Measurements from ENCODE around the gene CTU1. TPM values are rescaled to one million over a fixed set of nuclear protein-coding genes. Genes with fewer than 3 reads are reported as not detected.

CTU1 gene
- total RNA-seq, 3 donors from 2014 or later (not counting 1 experiment from before 2014, with no cell fraction given): 2.5 to 6.5 (median 3.8) TPM

- Histone ChIP-seq H3K4me1 (ENCODE audit: control insufficient read depth, insufficient read depth, low read length) (peaks cover 8% of the 10 kb centered on the region), H3K27me3 (ENCODE audit: control insufficient read depth, insufficient read depth, low read length) (peaks cover 6% of the 10 kb centered on the region), H3K9me3 (ENCODE audit: control insufficient read depth, insufficient read depth, low read length) (no peaks in the 10 kb centered on the region), H3K4me3 (ENCODE audit: low read length) (no peak overlapping the region), H3K36me3 (ENCODE audit: control insufficient read depth, insufficient read depth, low read length) (no peaks in the 10 kb centered on the region), H3K27ac (ENCODE audit: low read length) (no peak overlapping the region)
- intact Hi-C loops (cut with micrococcal nuclease): no loop called here
- Mint-ChIP-seq H3K4me1 (peaks cover 0 to 3% of the 10 kb centered on the region in 2 donors), H3K9me3 (peaks cover 3 to 4% of the 10 kb centered on the region in 2 donors), H3K4me3 (no peak overlapping the region), H3K27me3 (ENCODE audit: low read depth in 2 of 2) (peaks cover 12 to 34% of the 10 kb centered on the region in 2 donors), H3K36me3 (no peaks in the 10 kb centered on the region), H3K27ac (no peak overlapping the region)
- DNase-seq: no peak
- 64% methylated on average over 4 of the region's 4 CpGs for WGBS (ENCODE audit: insufficient coverage)
- ATAC-seq: no peak
- TF ChIP-seq CTCF (IDR thresholded peaks at IDR 0.05): no peak
Observed at GRCh38 chr19:51060336-51060735, 47.9 kb downstream of the CTU1 start.

GRCh38 chr19:51059715-51060114 lies 48.5 kb downstream of the CTU1 start:
- Histone ChIP-seq H3K4me3 (ENCODE audit: low read length) (no peak overlapping the region), H3K27ac (ENCODE audit: low read length) (no peak overlapping the region), H3K36me3 (ENCODE audit: control insufficient read depth, insufficient read depth, low read length) (no peaks in the 10 kb centered on the region), H3K27me3 (ENCODE audit: control insufficient read depth, insufficient read depth, low read length) (peaks cover 3% of the 10 kb centered on the region), H3K9me3 (ENCODE audit: control insufficient read depth, insufficient read depth, low read length) (no peaks in the 10 kb centered on the region), H3K4me1 (ENCODE audit: control insufficient read depth, insufficient read depth, low read length) (peaks cover 3% of the 10 kb centered on the region)
- intact Hi-C loops (cut with micrococcal nuclease): no loop called here
- Mint-ChIP-seq H3K27me3 (ENCODE audit: low read depth in 2 of 2) (peaks cover 18 to 34% of the 10 kb centered on the region in 2 donors), H3K36me3 (no peaks in the 10 kb centered on the region), H3K4me3 (no peak overlapping the region), H3K4me1 (no peaks in the 10 kb centered on the region), H3K9me3 (peaks cover 3 to 4% of the 10 kb centered on the region in 2 donors), H3K27ac (no peak overlapping the region)
- DNase-seq: no peak
- 85% methylated on average over 4 of the region's 7 CpGs for WGBS (ENCODE audit: insufficient coverage)
- no peak for TF ChIP-seq CTCF (IDR thresholded peaks at IDR 0.05)
- ATAC-seq: no peak

- Mint-ChIP-seq H3K27ac (no peak overlapping the region), H3K4me1 (no peaks in the 10 kb centered on the region), H3K9me3 (no peaks in the 10 kb centered on the region), H3K36me3 (no peaks in the 10 kb centered on the region), H3K4me3 (no peak overlapping the region), H3K27me3 (ENCODE audit: low read depth in 2 of 2) (peaks cover 36% of the 10 kb centered on the region in 2 donors)
- intact Hi-C loops (cut with micrococcal nuclease): no loop called here
- ATAC-seq (no peak), DNase-seq (no peak)
- H3K4me1 ChIP-seq (ENCODE audit: control insufficient read depth, insufficient read depth, low read length): no peaks in the 10 kb centered on the region
- H3K27me3 ChIP-seq (ENCODE audit: control insufficient read depth, insufficient read depth, low read length): peaks cover 3% of the 10 kb centered on the region
- no peak overlapping the region for H3K27ac ChIP-seq (ENCODE audit: low read length)
- TF ChIP-seq CTCF (IDR thresholded peaks at IDR 0.05): no peak
- H3K9me3 ChIP-seq (ENCODE audit: control insufficient read depth, insufficient read depth, low read length): no peaks in the 10 kb centered on the region
- no peaks in the 10 kb centered on the region for H3K36me3 ChIP-seq (ENCODE audit: control insufficient read depth, insufficient read depth, low read length)
- no peak overlapping the region for H3K4me3 ChIP-seq (ENCODE audit: low read length)
Observed at GRCh38 chr19:51055866-51056265, 52.3 kb downstream of the CTU1 start.

Other genes with a start within 250 kb of the CTU1 start
- gene KLK2, start 235.0 kb downstream of the CTU1 start, total RNA-seq: not detected
- not detected for gene KLK4, start 197.0 kb downstream of the CTU1 start, total RNA-seq
- not detected for gene KLK5, start 155.4 kb downstream of the CTU1 start, total RNA-seq
- gene KLK6, start 138.8 kb downstream of the CTU1 start, total RNA-seq: not detected
- gene KLK7, start 124.5 kb downstream of the CTU1 start, total RNA-seq: not detected
- gene KLK8, start 106.8 kb downstream of the CTU1 start, total RNA-seq: not detected
- not detected for gene KLK10, start 88.7 kb downstream of the CTU1 start, total RNA-seq
- gene KLK11, start 81.8 kb downstream of the CTU1 start, total RNA-seq: not detected
- not detected for gene KLK12, start 73.4 kb downstream of the CTU1 start, total RNA-seq
- gene KLK13, start 43.3 kb downstream of the CTU1 start, total RNA-seq: not detected
- gene KLK14, start 25.5 kb downstream of the CTU1 start, total RNA-seq: 1 to 10 TPM in 2 of 3 donors, under 1 TPM in 1; 0.64 to 1.3 (median 1.1) TPM
- 10 to 100 TPM; 13.0 to 15.3 (median 13.8) TPM for gene SIGLEC9, start 16.5 kb upstream of the CTU1 start, total RNA-seq
- 10 to 100 TPM; 48.6 to 56.0 (median 49.5) TPM for gene SIGLEC7, start 33.9 kb upstream of the CTU1 start, total RNA-seq
- 1 to 10 TPM; 2.3 to 6.5 (median 6.0) TPM for gene CD33, start 116.7 kb upstream of the CTU1 start, total RNA-seq
- not detected for gene SIGLECL1, start 142.7 kb upstream of the CTU1 start, total RNA-seq
- not detected for gene IGLON5, start 203.2 kb upstream of the CTU1 start, total RNA-seq
- gene VSIG10L, start 233.7 kb upstream of the CTU1 start, total RNA-seq: under 1 TPM in 2 of 3 donors, not detected in 1; 0.52 to 0.68 TPM

All from natural killer cell (primary cell).